DMS153 treated with DMSO at 0.1 percent for 48 hours (cell line): ENCODE data around the gene ACTN4.

Source experiments
- DNase-seq: peaks from one replicate; lab custom pipeline; 2025; ENCODE audit not compliant: unreplicated experiment; lab: John Stamatoyannopoulos, UW

ACTN4 gene

GRCh38 chr19:38635483-38636399 is 11.7 kb upstream of the ACTN4 start:
- no peak for DNase-seq

GRCh38 chr19:38638461-38638860 is 9.0 kb upstream of the ACTN4 start:
- DNase-seq, result no peak

GRCh38 chr19:38639679-38640078 is 7.8 kb upstream of the ACTN4 start:
- DNase-seq, result no peak

- no peak for DNase-seq
These were observed 7.1 kb upstream of the ACTN4 start for GRCh38 chr19:38640368-38640767.

- DNase-seq, result no peak
These were observed 5.3 kb upstream of the ACTN4 start for GRCh38 chr19:38642176-38642575.

- no peak for DNase-seq
These were observed 2.7 kb upstream of the ACTN4 start for GRCh38 chr19:38644719-38645118.

- no peak for DNase-seq
These were observed 718 bp downstream of the ACTN4 start for GRCh38 chr19:38647966-38648768.

GRCh38 chr19:38648769-38649304 is 1.4 kb downstream of the ACTN4 start:
- no peak for DNase-seq

GRCh38 chr19:38649305-38650171 is 2.1 kb downstream of the ACTN4 start:
- DNase-seq, result no peak

GRCh38 chr19:38650172-38650775 is 2.8 kb downstream of the ACTN4 start:
- DNase-seq, result no peak

- no peak for DNase-seq
These were observed 3.6 kb downstream of the ACTN4 start for GRCh38 chr19:38650911-38651584.

- no peak for DNase-seq
These were observed 5.7 kb downstream of the ACTN4 start for GRCh38 chr19:38653028-38653571.

GRCh38 chr19:38654628-38655055 is 7.2 kb downstream of the ACTN4 start:
- DNase-seq, result no peak

- no peak for DNase-seq
These were observed 7.8 kb downstream of the ACTN4 start for GRCh38 chr19:38655148-38655824.

GRCh38 chr19:38656171-38656981 is 8.9 kb downstream of the ACTN4 start:
- no peak for DNase-seq

GRCh38 chr19:38657633-38658222 is 10.3 kb downstream of the ACTN4 start:
- DNase-seq, result no peak

GRCh38 chr19:38658462-38659306 is 11.2 kb downstream of the ACTN4 start:
- peak; percentile 44 for DNase-seq
